Ovary (tissue), 9 donors: ENCODE data around the gene KLF12. TPM values are rescaled to one million over a fixed set of nuclear protein-coding genes. Genes with fewer than 3 reads are reported as not detected.

Experiments
- DNase-seq, 5 donors: peaks; one replicate each; pipeline ENCODE4 v3.0.0-alpha.2; 2019 to 2020
- H3K27ac ChIP-seq, 2 donors: fragments of 200-600 bp; one replicate each; pipeline versions ENCODE4 v1.5.1 to v1.8.0; 2019 to 2022
- H3K27me3 ChIP-seq: fragments of 200-600 bp; one replicate; pipeline ENCODE4 v1.8.0; 2022
- H3K36me3 ChIP-seq: fragments of 200-600 bp; sonication (generic); one replicate; pipeline ENCODE4 v1.5.1; 2019
- H3K4me1 ChIP-seq: one replicate; pipeline ENCODE4 v1.8.1; 2013; ENCODE audit warnings: mild to moderate bottlenecking, moderate library complexity; ENCODE audit not compliant: insufficient read depth
- H3K4me3 ChIP-seq: fragments of 200-600 bp; sonication (generic); one replicate; pipeline ENCODE4 v1.5.1; 2017
- H3K9me3 ChIP-seq, 2 donors: fragments of 200-600 bp in 1 of 2; sonication (generic) in 1 of 2; one replicate each; pipeline versions ENCODE4 v1.5.1 to v1.8.1; 2013 to 2019; ENCODE audit warnings: mild to moderate bottlenecking in 1 of 2, moderate library complexity in 1 of 2
- CTCF ChIP-seq, 3 donors: fragments of 450-650 bp in 2 of 3; fragments of 200-600 bp in 1 of 3; IDR thresholded peaks; one replicate each; pipeline versions ENCODE4 v1.5.1 to v1.8.0; 2016 to 2022; ENCODE audit warnings: antibody characterized with exemption in 3 of 3, mild to moderate bottlenecking in 1 of 3
- EP300 ChIP-seq: sonication (generic); formaldehyde crosslinking; IDR thresholded peaks from one replicate; pipeline ENCODE4 v1.6.1; 2017; ENCODE audit warnings: antibody characterized with exemption
- POLR2A ChIP-seq: fragments of 450-650 bp; IDR thresholded peaks from one replicate; pipeline ENCODE4 v1.6.1; 2017; ENCODE audit warnings: antibody characterized with exemption, mild to moderate bottlenecking, moderate library complexity
- WGBS, 3 donors: extraction: QIAGEN DNeasy Blood & Tissue Kit in 1 of 3; methylation state at CpG; one replicate each; pipeline versions ENCODE4 v1.1.5 to v1.1.7; 2013 to 2017; 5-methylcytosine and 5-hydroxymethylcytosine counted together
- intact Hi-C, 4 donors: fragments of 100-400 bp; cut with DNase I; formaldehyde crosslinking; loops; one replicate each; pipeline versions ENCODE4 v1.11.0 to v1.15.1; 2022 to 2023
- polyA plus RNA-seq, 2 donors: library from polyadenylated mRNA; stranded (reverse); fragments of 200-250 nt in 1 of 2; fragments of 350-450 nt in 1 of 2; fragmentation: Illumina TruSeq in 1 of 2; extraction: RNeasy Lipid Tissue Mini Kit (QIAGEN cat#74804) in 1 of 2; gene quantifications; one replicate each; pipeline ENCODE4 v1.2.3, GENCODE V29; 2013 to 2014
- total RNA-seq, 7 donors: library from RNA; depleted of rRNA in 2 of 7; stranded (reverse); fragments of >200 nt in 2 of 7; fragmentation: NEBNext Ultra II Directional in 3 of 7; extraction: Animal tissue kit (Norgen Biotek cat#: 25700) in 3 of 7; gene quantifications; one replicate each; pipeline versions ENCODE4 v1.1.0 to v1.2.4, GENCODE V29; 2016 to 2023
- donor health status: DM: no; HTN: no; CAD: no; lungs with moderate emphysema.
- donor health status: DM: no; HTN: no; CAD: no.
- donor health status: Bipolar disorder and iron deficiency.
- donor health status: DM: yes; HTN: yes; CAD: no.
- donor health status: DM: no; HTN: no; CAD: no.
- donor health status: DM: yes; HTN: yes; CAD: no.

The KLF12 gene
- total and polyA plus RNA-seq, 9 donors = 3.6 to 22.1 (median 15.9) TPM

- no peaks in the 10 kb centered on the region for H3K9me3 ChIP-seq
- TF ChIP-seq EP300 (no peak), CTCF (IDR thresholded peaks at IDR 0.05) (no peak), POLR2A (no peak)
- DNase-seq = no peak
- H3K4me1 ChIP-seq = no peaks in the 10 kb centered on the region
- no peak overlapping the region for H3K27ac ChIP-seq
- no peaks in the 10 kb centered on the region for H3K36me3 ChIP-seq
- WGBS, 3 donors = 57 to 61% (median 60%) methylated on average over 1 of the region's 1 CpG
- no peak overlapping the region for H3K4me3 ChIP-seq
- intact Hi-C loops = no loop called here
- no peaks in the 10 kb centered on the region for H3K27me3 ChIP-seq
Observed at GRCh38 chr13:74169676-74170075, 35.5 kb upstream of the KLF12 start.

- DNase-seq = no peak
- Histone ChIP-seq H3K4me3 (no peak overlapping the region), H3K27ac (no peak overlapping the region), H3K36me3 (no peaks in the 10 kb centered on the region), H3K4me1 (no peaks in the 10 kb centered on the region), H3K27me3 (no peaks in the 10 kb centered on the region), H3K9me3 (no peaks in the 10 kb centered on the region)
- intact Hi-C loops = no loop called here
- TF ChIP-seq POLR2A (no peak), CTCF (IDR thresholded peaks at IDR 0.05) (no peak), EP300 (no peak)
- 29 to 66% (median 48%) methylated on average over 4 of the region's 4 CpGs for WGBS, 3 donors
Observed at GRCh38 chr13:74168263-74168675, 34.1 kb upstream of the KLF12 start.

GRCh38 chr13:74166261-74167004 lies 32.2 kb upstream of the KLF12 start:
- WGBS, 3 donors = 74 to 82% (median 77%) methylated on average over 6 of the region's 6 CpGs

GRCh38 chr13:74162782-74163181 lies 28.6 kb upstream of the KLF12 start:
- intact Hi-C loops = no loop called here
- WGBS, 3 donors = 93 to 96% (median 93%) methylated on average over 2 of the region's 2 CpGs
- no peaks in the 10 kb centered on the region for H3K36me3 ChIP-seq
- no peaks in the 10 kb centered on the region for H3K27me3 ChIP-seq
- no peak overlapping the region for H3K4me3 ChIP-seq
- DNase-seq = no peak
- H3K27ac ChIP-seq = no peak overlapping the region
- H3K4me1 ChIP-seq = peaks cover 3% of the 10 kb centered on the region
- TF ChIP-seq EP300 = no peak
- no peaks in the 10 kb centered on the region for H3K9me3 ChIP-seq

More at GRCh38 chr13:74166261-74167004, 32.2 kb upstream of the KLF12 start:
- no peaks in the 10 kb centered on the region for H3K27me3 ChIP-seq
- DNase-seq = no peak
- TF ChIP-seq POLR2A (no peak), CTCF (IDR thresholded peaks at IDR 0.05) (no peak), EP300 (no peak)
- H3K36me3 ChIP-seq = no peaks in the 10 kb centered on the region
- no peaks in the 10 kb centered on the region for H3K9me3 ChIP-seq
- no peak overlapping the region for H3K4me3 ChIP-seq
- no peak overlapping the region for H3K27ac ChIP-seq
- no peaks in the 10 kb centered on the region for H3K4me1 ChIP-seq
- intact Hi-C loops = no loop called here

GRCh38 chr13:74162135-74162534 lies 27.9 kb upstream of the KLF12 start:
- intact Hi-C loops = no loop called here
- H3K9me3 ChIP-seq = no peaks in the 10 kb centered on the region
- no peak overlapping the region for H3K27ac ChIP-seq
- no peaks in the 10 kb centered on the region for H3K27me3 ChIP-seq
- peaks cover 5% of the 10 kb centered on the region for H3K4me1 ChIP-seq
- H3K36me3 ChIP-seq = no peaks in the 10 kb centered on the region
- H3K4me3 ChIP-seq = no peak overlapping the region
- TF ChIP-seq CTCF (IDR thresholded peaks at IDR 0.05) (no peak), EP300 (no peak), POLR2A (no peak)
- WGBS, 3 donors = 96 to 98% (median 97%) methylated on average over 2 of the region's 2 CpGs
- no peak for DNase-seq
